Measurements from ENCODE around the gene FBXL17. TPM values are rescaled to one million over a fixed set of nuclear protein-coding genes. Genes with fewer than 3 reads are reported as not detected.

Gene FBXL17
- total RNA-seq, 1 donor from 2014 or later, result 6.5 TPM

DNA sequence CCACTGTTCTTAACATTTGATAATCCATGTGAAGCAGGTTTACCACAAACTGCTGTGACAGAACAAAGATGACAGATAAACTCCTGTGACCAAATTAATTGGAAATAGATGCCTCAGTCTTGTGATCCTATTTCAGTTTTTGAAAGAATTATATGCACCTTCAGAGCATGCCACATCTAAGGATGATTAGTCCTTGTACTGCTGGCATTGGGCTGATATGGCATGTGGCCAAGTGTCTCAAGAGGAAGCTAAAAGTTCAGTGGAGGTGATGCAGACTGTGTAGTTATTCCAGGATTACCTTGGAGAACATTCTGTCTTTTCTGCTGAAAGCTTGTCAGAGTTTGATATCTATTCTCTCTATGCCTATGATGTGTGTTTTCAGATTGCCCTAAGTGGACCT lies 396.8 kb downstream of the FBXL17 start:
- DNase-seq, result peak; percentile 56

DNA sequence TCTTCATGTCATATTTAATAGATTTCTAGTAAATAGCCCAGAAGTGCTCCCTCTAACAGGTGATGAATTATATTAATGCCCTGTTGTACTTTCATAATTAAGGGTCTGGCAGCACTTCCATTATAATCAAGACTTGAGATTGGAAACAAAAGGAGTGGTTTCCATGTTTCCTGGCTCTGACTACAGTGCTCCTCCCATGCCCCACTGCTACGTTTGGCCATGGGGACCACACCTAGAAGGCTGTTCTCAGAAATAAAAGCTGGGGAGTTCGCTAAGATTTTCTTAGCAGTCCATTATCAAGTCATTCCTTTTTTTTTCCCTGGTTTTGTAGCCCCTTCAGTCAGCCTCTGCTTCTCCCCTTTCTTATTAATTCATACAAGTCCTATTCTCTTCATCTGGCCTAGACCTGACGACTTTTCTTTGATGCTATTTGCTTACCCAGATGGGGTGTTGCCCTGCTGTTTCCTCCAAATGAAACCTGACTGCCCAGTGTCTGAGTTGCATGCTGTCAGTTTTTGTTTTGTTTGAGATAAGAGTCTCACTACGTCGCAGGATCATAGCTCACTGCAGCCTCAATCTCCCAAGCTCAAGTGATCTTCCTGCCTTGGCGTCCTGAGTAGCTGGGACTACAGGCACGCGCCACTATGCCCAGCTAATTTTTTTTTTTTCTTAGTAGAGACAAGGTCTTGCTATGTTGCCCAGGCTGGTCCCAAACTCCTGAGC lies 399.0 kb downstream of the FBXL17 start:
- no peak for DNase-seq

DNA sequence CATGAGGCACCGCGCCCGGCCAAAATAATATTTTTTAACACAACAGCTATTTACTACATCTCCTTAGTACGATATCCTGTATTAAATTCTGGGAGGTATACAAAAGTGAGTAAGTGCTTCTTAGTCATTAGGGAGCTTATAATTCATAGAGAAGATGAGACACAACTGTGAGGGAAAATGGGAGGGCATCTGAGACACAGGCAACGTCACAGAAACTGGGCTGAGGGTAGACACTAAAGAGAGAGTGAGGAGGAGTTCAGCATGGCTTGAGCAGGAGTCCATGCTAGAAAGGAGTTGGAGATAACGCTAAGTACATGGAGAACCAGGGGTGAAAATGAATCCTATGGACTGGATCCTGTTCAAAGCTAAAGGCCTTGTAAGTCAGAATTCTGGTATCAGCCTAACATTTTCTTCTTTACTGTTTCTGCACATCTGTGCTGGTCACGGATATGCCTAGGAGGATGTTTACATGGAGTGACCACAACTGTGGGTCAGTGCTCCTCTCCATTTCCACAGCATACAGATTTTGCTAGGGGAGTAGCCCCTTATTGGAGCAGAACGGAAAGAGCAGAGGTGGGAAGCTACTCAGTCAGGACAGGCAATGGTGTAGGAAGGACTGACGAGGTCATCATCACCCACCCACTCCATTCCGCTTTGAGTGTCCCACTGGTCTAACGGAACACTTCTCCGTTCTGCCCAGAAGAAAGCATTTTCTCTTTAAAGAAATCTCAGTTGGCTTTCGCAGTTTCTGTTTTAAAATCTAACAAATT lies 400.8 kb downstream of the FBXL17 start:
- no peak for DNase-seq

DNA sequence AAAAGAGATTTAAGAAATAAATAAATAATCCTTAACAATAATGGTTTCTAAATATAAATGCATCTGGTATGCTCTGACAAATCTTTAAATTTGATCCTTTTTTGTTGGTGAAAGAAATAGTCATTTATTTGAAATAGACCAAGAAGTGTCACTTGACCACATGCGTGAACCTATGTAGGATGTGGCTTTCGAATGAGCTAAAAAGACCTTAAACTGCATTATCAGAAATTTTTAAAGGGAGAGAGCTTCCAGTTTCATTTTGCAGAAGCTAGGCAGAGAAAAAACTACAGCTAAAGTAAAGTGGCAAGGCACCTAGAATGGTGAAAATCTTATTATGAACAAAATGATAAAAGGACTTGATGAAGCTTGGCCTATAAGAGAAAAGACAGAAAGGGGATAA lies 402.0 kb downstream of the FBXL17 start:
- DNase-seq, result no peak

DNA sequence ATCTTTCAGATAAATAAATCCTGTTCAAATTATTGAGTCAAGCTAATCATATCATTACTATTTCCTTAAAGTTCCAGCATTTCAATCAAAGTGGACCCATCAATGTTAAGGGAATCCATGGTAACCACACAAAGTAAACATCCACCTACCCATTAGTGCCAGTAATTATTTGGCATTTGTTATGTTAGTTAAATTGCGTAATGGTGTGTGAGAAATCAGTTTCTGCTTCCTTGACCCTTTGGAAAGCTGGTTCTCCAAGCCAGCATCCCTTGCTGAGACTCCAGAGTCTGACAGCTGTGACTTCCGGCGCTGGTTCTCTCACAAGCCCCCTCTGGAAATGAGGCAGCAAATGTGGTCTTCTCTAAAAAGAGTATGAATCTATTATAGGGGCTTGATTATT lies 402.6 kb downstream of the FBXL17 start:
- DNase-seq, result no peak

DNA sequence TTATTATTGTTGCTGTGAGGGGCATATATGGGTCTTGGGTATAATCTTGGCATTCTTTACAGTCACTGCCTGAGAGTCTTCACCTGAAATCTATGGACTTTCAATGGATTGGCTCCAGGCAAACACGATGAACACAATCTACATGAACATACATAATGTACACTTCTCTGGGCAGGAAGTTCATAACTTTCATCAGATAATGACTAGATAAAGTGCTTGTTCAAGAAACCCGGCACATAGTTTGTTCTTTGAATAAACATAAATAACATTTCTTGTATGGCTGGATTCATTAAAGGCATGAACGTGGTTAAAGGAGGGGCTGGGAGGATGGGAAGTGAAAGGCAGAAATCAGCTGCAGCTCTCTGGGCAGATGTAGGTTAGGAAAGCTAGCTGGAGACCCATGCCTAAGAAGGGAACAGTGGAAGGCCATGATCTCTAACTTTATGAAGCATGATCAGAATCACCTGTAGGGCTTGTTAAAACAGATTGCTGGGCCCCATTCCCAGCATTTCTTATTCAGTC lies 404.3 kb downstream of the FBXL17 start:
- no peak for DNase-seq

DNA sequence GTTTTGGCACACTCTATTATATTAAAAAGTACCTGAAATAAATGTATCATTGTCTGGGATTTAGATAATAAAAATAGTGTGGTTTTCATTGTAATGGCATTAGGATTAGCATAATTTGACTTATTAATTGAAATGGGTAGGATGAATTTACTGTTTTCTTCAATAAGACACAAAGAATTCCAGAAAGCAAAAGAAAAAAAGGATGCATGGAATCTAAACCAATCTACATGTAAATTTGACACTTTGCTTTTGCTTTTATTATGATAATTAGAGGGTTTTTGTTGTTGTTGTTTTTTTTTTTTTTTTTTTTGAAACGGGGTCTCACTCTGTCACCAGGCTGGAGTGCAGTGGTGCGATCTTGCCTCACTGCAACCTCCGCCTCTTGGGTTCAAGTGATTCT lies 406.3 kb downstream of the FBXL17 start:
- DNase-seq, result no peak

DNA sequence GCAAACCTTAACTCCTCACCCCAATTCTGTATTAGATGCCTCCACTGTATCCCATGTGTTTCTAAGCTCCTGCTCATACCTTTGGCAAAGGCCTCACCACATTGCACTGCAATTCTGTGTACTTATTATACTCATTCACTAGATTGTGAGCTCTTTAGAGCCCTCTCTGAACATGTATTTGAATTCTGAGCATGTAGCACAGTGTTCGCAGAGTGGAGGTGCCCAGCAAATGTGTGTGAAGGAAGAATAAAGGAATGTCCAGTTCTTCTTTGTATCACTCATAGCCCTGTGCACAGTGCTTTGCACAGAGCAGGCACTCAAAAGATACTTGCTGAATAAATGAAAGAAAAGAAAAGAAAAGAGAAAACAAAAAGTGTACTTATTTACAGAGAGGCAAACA lies 410.1 kb downstream of the FBXL17 start:
- no peak for DNase-seq

DNA sequence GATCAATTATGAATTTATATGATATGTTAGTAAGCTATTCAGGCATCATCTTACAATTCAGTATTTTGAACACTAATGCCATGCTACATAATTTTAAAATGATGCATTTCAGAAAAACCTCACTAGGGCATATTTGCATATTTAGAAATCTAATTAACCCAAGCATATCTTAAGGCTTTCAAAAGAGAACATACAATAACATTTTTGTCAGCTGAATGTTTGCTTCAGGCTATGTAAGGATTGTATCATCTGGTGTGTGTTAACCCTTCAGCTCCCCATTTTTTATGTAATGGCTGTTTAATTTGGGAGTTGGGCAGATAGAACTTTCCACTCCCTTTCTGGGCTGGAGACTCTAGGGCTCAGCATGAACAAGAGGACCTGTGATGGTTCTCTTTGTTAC lies 412.1 kb downstream of the FBXL17 start:
- no peak for DNase-seq

DNA sequence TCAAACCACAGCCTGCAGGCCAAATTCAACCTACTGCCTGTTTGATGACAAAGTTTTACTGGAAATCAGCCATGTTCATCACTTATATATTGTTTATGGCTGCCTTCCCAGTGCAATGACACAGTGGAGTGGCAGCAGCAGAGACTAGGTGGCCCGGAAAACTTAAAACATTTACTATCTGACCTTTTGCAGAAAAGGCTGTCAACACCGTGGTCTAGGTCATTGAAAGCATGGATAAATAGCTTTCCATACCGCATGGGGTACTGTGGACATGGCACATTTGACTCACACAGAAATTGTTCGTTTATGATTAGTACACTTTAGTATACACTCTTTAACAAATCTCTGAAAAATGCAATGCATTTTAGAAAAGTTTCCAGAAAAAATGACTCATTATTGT lies 412.9 kb downstream of the FBXL17 start:
- peak; percentile 21 for DNase-seq

DNA sequence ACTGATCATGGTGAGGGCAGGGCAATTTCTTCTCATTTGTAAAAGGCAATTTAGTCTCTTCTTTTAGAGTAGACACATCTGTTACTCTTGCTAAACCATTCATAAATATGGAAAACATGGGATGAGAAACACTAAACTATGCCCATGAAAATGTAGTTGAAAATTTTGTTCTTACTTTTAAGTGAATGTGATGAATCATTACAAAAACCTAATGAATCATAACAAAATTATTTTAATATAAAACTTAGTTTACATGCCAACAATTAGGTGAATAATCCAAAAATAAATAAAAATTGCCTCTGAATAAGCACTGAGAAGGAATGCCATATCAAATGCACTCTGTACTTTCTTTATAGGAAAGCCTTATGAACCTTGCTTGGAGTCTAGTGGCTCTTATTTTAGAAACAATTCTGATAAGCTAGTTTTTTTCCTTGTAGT lies 413.5 kb downstream of the FBXL17 start:
- no peak for DNase-seq

DNA sequence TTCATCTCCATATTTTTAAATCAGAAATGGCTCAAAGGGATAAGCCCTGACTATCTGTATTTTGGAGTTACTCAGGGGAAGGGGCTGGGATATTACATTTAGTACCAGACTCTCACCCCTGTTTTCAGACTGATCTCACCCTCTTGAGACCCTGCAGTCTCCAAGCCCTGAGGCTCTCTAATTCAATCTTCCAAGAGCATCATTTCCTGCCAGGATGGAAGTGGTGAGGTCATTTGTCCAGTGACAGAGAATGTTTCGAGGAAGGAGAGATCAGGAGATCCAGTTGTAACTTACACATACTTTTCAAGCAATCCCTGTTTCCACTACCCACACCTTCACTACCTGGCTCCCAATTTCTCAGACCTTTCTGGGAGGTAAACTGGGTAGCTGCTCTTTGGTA lies 415.7 kb downstream of the FBXL17 start:
- peak; percentile 16 for DNase-seq

DNA sequence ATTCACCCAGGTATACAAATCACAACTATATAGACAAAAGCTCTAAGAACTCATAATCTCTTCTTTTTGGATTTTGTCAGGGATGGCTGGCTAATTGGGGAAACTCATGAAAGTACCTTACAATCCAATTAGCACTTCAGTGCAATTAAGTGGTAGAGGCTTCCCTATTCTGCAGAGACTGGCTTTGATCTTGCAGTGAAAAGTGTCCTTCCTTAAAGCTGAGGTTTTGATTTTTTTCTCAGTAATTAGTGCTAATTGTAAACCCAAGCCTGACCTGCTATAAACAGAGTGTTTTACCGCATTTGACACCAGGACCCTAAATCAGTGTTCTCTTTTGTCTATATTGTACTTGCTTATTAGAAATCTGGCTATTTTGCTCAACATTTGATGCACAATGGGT lies 417.2 kb downstream of the FBXL17 start:
- DNase-seq, result no peak

DNA sequence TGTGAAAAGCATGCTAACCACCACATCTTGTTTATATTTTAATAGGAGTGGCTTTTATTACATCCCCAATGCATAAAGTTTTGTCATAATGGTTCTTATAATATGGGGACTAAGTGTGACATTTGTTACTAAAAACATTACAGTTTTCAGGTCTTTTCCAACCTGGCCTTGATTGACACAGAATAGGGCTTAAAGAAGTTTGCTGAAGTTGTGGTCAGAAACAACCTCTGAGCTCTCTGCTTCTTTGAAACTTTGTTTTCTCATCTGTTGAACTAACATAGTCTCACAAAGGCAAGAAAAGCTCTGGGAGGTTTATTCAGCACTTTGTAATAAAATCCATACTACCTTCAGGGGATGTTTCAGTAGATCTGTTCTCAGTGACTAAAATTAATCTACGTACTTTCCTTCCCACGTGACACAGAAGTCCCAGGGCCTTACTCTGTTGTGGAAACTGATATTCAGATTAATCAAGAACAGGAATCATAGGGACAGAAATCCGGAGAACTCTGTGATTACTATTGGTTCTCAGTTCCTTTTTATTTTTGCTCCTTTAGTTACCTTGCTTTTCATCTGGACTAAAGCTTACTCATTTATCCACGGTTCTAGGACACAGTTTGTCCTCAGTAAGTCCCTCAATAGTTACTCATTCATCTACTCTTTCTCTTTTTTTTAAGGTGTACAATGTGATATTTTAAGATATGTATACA lies 422.2 kb downstream of the FBXL17 start:
- no peak for DNase-seq

DNA sequence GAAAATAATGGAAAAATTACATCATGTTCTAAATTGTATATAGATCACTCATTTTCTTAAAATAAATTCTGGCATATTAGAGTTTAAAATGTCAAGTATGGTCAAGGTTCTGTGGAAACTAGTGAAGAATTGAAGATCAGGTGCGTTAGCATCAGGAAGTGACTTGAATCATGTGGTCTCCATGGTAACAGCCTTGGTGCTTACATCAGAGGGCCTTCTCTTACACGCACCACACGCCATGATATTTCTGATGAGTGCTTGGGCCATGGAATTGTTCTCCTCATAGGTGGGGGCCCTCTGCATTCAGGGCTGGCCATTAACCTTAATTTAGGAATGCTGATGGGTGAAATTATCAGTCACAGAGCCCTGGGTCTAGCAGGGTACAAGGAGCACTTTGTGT lies 423.0 kb downstream of the FBXL17 start:
- no peak for DNase-seq

DNA sequence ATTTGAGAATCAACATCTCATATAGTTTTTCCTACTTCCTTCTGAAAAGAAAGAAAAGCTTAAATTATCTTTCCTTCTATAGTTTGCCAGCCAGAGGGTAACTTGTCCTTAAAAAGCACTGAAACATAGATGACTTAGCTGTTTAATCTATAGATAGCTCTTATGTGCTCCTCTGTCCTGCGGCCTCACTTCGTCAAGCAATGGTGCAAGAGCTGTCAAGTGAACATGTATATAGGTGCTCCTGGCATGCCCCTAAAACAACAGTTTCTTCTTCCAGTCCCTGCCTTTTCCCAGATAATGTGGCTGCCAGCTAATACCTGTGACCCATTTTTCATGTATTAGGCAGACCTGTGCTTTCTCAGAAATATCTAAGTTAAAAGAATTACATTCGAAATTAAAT lies 423.5 kb downstream of the FBXL17 start:
- no peak for DNase-seq

DNA sequence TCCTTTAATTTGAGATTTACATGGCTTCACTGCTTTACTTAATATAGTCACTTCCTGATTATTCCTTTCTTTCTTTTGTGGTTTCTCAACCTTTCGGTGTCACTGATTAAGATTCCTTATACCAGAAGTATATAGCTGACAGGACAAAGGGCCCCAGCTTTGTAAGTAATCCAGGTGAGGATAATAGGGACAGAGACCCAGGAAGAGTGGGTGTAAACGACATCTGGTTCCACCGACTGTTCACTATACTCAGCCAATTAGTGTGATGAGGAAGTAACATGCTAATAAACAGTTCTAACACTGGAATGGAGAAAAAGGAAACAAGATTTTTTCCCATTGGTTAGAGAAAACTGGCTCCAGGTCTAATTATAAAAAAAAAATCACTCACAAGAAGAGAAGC lies 424.8 kb downstream of the FBXL17 start:
- DNase-seq, result no peak

DNA sequence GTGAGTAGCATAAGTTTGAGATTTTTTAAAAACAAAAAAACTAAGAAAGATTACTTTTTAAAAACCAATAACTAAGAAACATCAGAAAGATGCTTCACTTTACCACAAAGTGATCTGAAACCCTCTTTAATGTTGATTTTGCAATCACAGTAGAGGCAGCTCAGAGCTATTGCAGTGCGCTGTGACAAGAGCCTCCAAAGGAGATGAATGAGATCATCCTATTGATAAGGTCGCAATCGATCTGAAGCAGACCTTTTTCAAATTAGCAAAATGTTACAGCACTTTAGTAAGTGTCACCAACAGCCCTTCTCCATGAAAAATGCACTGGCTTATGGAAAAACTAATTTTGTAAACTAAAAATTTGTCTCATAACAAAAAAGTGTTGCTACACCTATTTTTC lies 426.6 kb downstream of the FBXL17 start:
- no peak for DNase-seq

DNA sequence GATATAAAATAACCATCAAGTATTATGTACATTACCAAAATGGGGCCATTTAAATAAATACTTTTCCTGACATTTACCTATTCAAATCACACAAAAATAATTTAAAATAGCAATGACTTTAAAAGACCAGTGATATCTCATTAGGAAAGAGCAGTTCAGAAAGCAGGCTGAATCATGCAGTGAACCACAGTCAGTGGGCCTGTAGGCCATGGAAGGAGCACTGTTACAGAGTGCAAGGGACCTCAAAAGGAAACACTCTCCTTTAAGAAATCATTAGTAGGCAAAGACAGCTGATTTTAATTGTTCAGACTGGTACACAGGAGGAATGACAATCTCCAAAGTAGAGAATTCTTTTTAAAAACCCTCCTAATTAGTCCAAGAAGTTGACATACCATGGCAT lies 427.6 kb downstream of the FBXL17 start:
- no peak for DNase-seq

DNA sequence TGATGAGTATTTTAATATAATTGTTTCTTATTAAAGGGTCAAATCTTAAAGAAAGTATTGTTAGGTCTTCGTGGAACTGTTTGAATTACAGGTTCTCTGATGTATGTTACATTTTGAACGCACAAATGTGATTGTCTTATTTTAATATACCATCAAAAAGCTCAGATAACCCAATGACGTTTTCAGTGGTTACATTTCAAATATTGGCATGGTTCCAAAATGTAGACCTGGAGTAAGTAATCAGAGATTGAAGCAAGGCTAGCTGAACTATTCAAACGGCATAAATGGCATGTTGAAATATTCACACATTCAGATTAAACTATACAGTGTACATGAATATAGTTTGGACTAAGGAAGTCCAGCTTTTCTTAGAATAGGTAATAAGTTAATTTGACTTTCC lies 429.4 kb downstream of the FBXL17 start:
- DNase-seq, result no peak

DNA sequence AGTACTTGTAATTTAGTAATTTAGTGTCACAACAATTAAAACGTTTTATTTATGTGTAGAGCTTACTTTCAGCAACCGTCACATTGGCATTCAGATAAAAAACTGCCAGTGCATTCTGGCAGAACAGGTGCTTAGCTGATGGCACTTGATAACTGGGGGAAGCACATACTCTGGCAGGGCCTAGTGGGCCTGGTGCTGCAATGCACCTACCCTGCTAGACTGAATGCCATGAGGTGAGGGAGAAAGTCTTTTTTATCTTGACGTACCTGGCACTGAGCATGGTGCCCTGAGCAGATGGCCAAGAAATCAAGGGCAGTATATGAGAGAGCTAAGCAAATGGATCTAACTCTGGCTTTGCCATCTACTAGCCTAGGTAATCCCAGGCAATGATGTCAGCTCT lies 430.6 kb downstream of the FBXL17 start:
- DNase-seq, result no peak

DNA sequence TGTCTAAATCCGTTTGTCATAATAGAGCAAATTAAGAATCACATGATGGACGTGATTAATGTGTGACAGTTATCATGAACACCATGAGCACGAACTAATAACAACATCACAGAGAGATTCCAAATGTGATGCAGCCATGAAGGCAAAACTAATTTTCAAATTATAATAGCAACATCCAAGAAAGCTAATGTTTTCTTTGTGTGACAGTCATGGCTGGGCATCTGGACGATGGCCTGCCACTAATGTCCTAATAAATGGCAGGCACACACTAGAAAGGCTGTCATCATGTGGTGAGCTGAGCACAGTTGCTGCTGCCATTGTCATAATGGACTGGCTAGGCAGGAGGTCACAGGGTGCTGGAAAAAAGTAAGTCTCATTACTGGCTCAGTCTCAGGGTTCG lies 431.1 kb downstream of the FBXL17 start:
- no peak for DNase-seq

DNA sequence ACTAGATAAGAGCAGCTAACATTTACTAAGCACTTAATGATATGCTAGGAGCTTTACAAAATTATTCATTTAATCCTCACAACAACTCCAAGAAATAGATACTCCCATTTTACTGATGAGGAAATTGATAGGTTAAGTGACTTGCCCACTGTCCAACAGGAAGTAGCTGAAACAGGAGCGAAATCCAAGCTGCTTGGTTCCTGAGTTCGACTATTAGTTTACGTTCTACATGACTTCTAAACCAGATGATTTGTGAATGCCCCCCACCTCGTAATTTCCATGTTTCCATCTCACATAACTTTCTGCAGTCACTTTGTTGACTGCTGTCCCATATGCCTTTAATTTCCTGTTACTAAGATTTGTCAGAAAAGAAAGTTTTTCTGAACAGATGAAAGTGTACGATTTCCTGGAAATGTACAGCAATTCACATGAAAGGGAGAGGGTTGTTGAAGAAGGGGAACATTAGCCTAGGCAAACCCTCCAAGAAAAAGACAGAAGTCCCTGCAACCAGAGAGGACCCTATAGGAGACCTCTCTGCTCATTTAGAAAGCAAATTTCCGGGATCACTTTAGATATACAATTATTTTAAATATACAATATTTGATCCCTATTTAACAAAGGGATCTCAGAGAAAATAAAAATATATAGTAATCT lies 432.1 kb downstream of the FBXL17 start:
- DNase-seq, result no peak
